ENCODE results near the gene GATD1.

GRCh38 chr11:804599-804964, 27.3 kb upstream of the GATD1 start:
- TF ChIP-seq, protein P1, sequence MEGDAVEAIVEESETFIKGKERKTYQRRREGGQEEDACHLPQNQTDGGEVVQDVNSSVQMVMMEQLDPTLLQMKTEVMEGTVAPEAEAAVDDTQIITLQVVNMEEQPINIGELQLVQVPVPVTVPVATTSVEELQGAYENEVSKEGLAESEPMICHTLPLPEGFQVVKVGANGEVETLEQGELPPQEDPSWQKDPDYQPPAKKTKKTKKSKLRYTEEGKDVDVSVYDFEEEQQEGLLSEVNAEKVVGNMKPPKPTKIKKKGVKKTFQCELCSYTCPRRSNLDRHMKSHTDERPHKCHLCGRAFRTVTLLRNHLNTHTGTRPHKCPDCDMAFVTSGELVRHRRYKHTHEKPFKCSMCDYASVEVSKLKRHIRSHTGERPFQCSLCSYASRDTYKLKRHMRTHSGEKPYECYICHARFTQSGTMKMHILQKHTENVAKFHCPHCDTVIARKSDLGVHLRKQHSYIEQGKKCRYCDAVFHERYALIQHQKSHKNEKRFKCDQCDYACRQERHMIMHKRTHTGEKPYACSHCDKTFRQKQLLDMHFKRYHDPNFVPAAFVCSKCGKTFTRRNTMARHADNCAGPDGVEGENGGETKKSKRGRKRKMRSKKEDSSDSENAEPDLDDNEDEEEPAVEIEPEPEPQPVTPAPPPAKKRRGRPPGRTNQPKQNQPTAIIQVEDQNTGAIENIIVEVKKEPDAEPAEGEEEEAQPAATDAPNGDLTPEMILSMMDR (IDR thresholded peaks at IDR 0.05; ENCODE audit: low read depth, low read length), result no peak
- TF ChIP-seq EZH2phosphoT487 (IDR thresholded peaks at IDR 0.05; ENCODE audit: low read depth), result no peak
